HEK293 (cell line): ENCODE measurements around the gene VWA3B.

Experiments
- CTCF ChIA-PET: fragments of 350-600 bp; formaldehyde crosslinking; extraction: SDS; loops from one replicate; lab custom pipeline; 2021; ENCODE audit warnings: antibody characterized with exemption; lab: Yijun Ruan, JAX
- POLR2A ChIA-PET: fragments of 300-600 bp; formaldehyde crosslinking; extraction: SDS; loops from one replicate; lab custom pipeline; 2020; ENCODE audit warnings: antibody characterized with exemption, inconsistent platforms; lab: Yijun Ruan, JAX
- H3K27ac ChIP-seq: fragments of 200-500 bp; sonication (Bioruptor generic); 2 replicates; pipeline ENCODE4 v1.5.1; 2014; ENCODE audit warnings: low read depth, low read length, control low read depth, inconsistent platforms; ENCODE audit errors: extremely low read depth
- H3K36me3 ChIP-seq, 2 experiments: fragments of 200-500 bp in 1 of 2; sonication (Bioruptor generic) in 1 of 2; 1 replicate in 1 of 2; 2 replicates in 1 of 2; pipeline ENCODE4 v1.5.1; 2014 to 2017; ENCODE audit warnings: inconsistent platforms in 2 of 2, low read length in 2 of 2; ENCODE audit not compliant: control insufficient read depth in 2 of 2, insufficient read depth in 1 of 2
- H3K4me1 ChIP-seq: fragments of 200-500 bp; sonication (Bioruptor generic); 2 replicates; pipeline ENCODE4 v1.5.1; 2014; ENCODE audit warnings: mild to moderate bottlenecking, low read length, inconsistent platforms; ENCODE audit not compliant: control insufficient read depth, insufficient read depth
- H3K4me3 ChIP-seq: 2 replicates; pipeline ENCODE4 v1.5.1; 2011; ENCODE audit warnings: low read depth, mild to moderate bottlenecking, control low read depth, low read length, moderate library complexity
- H3K9me3 ChIP-seq: fragments of 200-500 bp; sonication (Bioruptor generic); 2 replicates; pipeline ENCODE4 v1.5.1; 2014; ENCODE audit warnings: low read depth, low read length, inconsistent platforms; ENCODE audit not compliant: control insufficient read depth, insufficient read depth
- BCL11A ChIP-seq: fragments of 450-650 bp; formaldehyde crosslinking; IDR thresholded peaks from 2 replicates; pipeline ENCODE4 v1.5.1; 2016; ENCODE audit warnings: low read depth, missing biosample characterization, missing genetic modification characterization
- GFI1B ChIP-seq: fragments of 450-650 bp; formaldehyde crosslinking; IDR thresholded peaks from 2 replicates; pipeline ENCODE4 v1.5.1; 2016; ENCODE audit warnings: missing biosample characterization, missing genetic modification characterization
- HOXD13 ChIP-seq: sonication (generic); formaldehyde crosslinking; IDR thresholded peaks from 2 replicates; pipeline ENCODE4 v1.8.0; 2022; ENCODE audit warnings: missing genetic modification reagents, borderline replicate concordance
- KLF8 ChIP-seq: fragments of 450-650 bp; formaldehyde crosslinking; IDR thresholded peaks from 2 replicates; pipeline ENCODE4 v1.5.1; 2016; ENCODE audit warnings: missing biosample characterization, missing genetic modification characterization
- KLF9 ChIP-seq: fragments of 450-650 bp; formaldehyde crosslinking; IDR thresholded peaks from 2 replicates; pipeline ENCODE4 v1.5.1; 2016; ENCODE audit warnings: missing biosample characterization, missing genetic modification characterization, low read depth
- MEIS1 ChIP-seq: sonication (generic); formaldehyde crosslinking; IDR thresholded peaks from 2 replicates; pipeline ENCODE4 v1.8.1; 2022; ENCODE audit warnings: missing genetic modification reagents, mild to moderate bottlenecking, borderline replicate concordance
- PRDM1 ChIP-seq: fragments of 450-650 bp; formaldehyde crosslinking; IDR thresholded peaks from 2 replicates; pipeline ENCODE4; 2016; ENCODE audit warnings: missing biosample characterization, missing genetic modification characterization
- PRDM10 ChIP-seq: fragments of 450-650 bp; formaldehyde crosslinking; IDR thresholded peaks from 2 replicates; pipeline ENCODE4 v1.5.1; 2016; ENCODE audit warnings: missing biosample characterization, missing genetic modification characterization
- ZBTB21 ChIP-seq: fragments of 450-650 bp; formaldehyde crosslinking; IDR thresholded peaks from 2 replicates; pipeline ENCODE4 v1.5.1; 2017; ENCODE audit warnings: missing biosample characterization, missing genetic modification characterization
- ZBTB48 ChIP-seq: fragments of 450-650 bp; formaldehyde crosslinking; IDR thresholded peaks from 2 replicates; pipeline ENCODE4 v1.5.1; 2016; ENCODE audit warnings: missing biosample characterization, missing genetic modification characterization
- ZFHX2 ChIP-seq: fragments of 450-650 bp; formaldehyde crosslinking; conservative IDR thresholded peaks from 2 replicates; pipeline ENCODE4 v1.5.1; 2016; ENCODE audit warnings: missing biosample characterization, missing genetic modification characterization
- ZFP41 ChIP-seq: fragments of 450-650 bp; formaldehyde crosslinking; IDR thresholded peaks from 2 replicates; pipeline ENCODE4 v1.5.1; 2016; ENCODE audit warnings: missing biosample characterization, missing genetic modification characterization, borderline replicate concordance
- ZNF146 ChIP-seq: fragments of 450-650 bp; formaldehyde crosslinking; IDR thresholded peaks from 2 replicates; pipeline ENCODE4 v1.5.1; 2016; ENCODE audit warnings: missing biosample characterization, missing genetic modification characterization
- ZNF148 ChIP-seq: fragments of 450-650 bp; formaldehyde crosslinking; IDR thresholded peaks from 2 replicates; pipeline ENCODE4 v1.5.0; 2017; ENCODE audit warnings: missing biosample characterization, missing genetic modification characterization, borderline replicate concordance
- ZNF174 ChIP-seq: fragments of 450-650 bp; formaldehyde crosslinking; IDR thresholded peaks from 2 replicates; pipeline ENCODE4 v1.5.0; 2017; ENCODE audit warnings: missing biosample characterization, mild to moderate bottlenecking, missing genetic modification characterization
- ZNF362 ChIP-seq: fragments of 450-650 bp; formaldehyde crosslinking; IDR thresholded peaks from 2 replicates; pipeline ENCODE4 v1.5.1; 2016; ENCODE audit warnings: missing biosample characterization, missing genetic modification characterization
- ZNF398 ChIP-seq: fragments of 450-650 bp; formaldehyde crosslinking; IDR thresholded peaks from 2 replicates; pipeline ENCODE4 v1.5.1; 2017; ENCODE audit warnings: missing biosample characterization, missing genetic modification characterization
- ZNF426 ChIP-seq: fragments of 450-650 bp; formaldehyde crosslinking; IDR thresholded peaks from 2 replicates; pipeline ENCODE4 v1.5.1; 2017; ENCODE audit warnings: missing biosample characterization, missing genetic modification characterization, mild to moderate bottlenecking, inconsistent platforms, moderate library complexity
- ZNF449 ChIP-seq: fragments of 450-650 bp; formaldehyde crosslinking; IDR thresholded peaks from 2 replicates; pipeline ENCODE4 v1.5.1; 2017; ENCODE audit warnings: missing biosample characterization, mild to moderate bottlenecking, missing genetic modification characterization, moderate library complexity
- ZNF48 ChIP-seq: fragments of 450-650 bp; formaldehyde crosslinking; IDR thresholded peaks from 2 replicates; pipeline ENCODE4 v1.5.1; 2016; ENCODE audit warnings: missing biosample characterization, missing genetic modification characterization
- ZNF514 ChIP-seq: fragments of 450-650 bp; formaldehyde crosslinking; IDR thresholded peaks from 2 replicates; pipeline ENCODE4 v1.5.1; 2016; ENCODE audit warnings: missing biosample characterization, missing genetic modification characterization
- ZNF600 ChIP-seq: fragments of 450-650 bp; formaldehyde crosslinking; IDR thresholded peaks from 2 replicates; pipeline ENCODE4 v1.5.1; 2016; ENCODE audit warnings: missing biosample characterization, missing genetic modification characterization
- ZXDB ChIP-seq: fragments of 450-650 bp; formaldehyde crosslinking; IDR thresholded peaks from 2 replicates; pipeline ENCODE4 v1.5.1; 2016; ENCODE audit warnings: missing biosample characterization, missing genetic modification characterization

The VWA3B gene

GRCh38 chr2:98181346-98181745, 94.4 kb downstream of the VWA3B start:
- H3K4me1 ChIP-seq, result no peaks in the 10 kb centered on the region
- H3K4me3 ChIP-seq, result no peak overlapping the region
- H3K36me3 ChIP-seq, result no peaks in the 10 kb centered on the region
- no peaks in the 10 kb centered on the region for H3K9me3 ChIP-seq
- TF ChIP-seq ZNF398 (tag by site-specific recombination) (no peak), BCL11A (no peak), ZNF362 (tag by site-specific recombination) (no peak)
- TF ChIP-seq, all 188 proteins: peak for 0
- ChIA-PET POLR2A (no interaction called here), CTCF (no interaction called here)
- no peak overlapping the region for H3K27ac ChIP-seq

GRCh38 chr2:98185801-98186200, 98.8 kb downstream of the VWA3B start:
- no peaks in the 10 kb centered on the region for H3K4me1 ChIP-seq
- ChIA-PET CTCF (no interaction called here), POLR2A (no interaction called here)
- H3K4me3 ChIP-seq, result no peak overlapping the region
- TF ChIP-seq KLF8 (tag by site-specific recombination) (no peak), ZFHX2 (tag by site-specific recombination) (no peak), MEIS1 (CRISPR knock-in tag) (no peak), ZXDB (tag by site-specific recombination) (no peak), ZNF174 (no peak), ZNF426 (tag by site-specific recombination) (no peak), KLF9 (tag by site-specific recombination) (no peak), PRDM10 (tag by site-specific recombination) (no peak), ZBTB21 (tag by site-specific recombination) (no peak), GFI1B (tag by site-specific recombination) (no peak), ZNF600 (tag by site-specific recombination) (no peak), ZFP41 (tag by site-specific recombination) (no peak), ZNF148 (tag by site-specific recombination) (no peak), ZBTB48 (tag by site-specific recombination) (no peak), PRDM1 (tag by site-specific recombination) (no peak), ZNF48 (no peak), ZNF514 (tag by site-specific recombination) (no peak), HOXD13 (CRISPR knock-in tag) (no peak), ZNF449 (tag by site-specific recombination) (no peak), ZNF146 (no peak)
- H3K36me3 ChIP-seq, result no peaks in the 10 kb centered on the region
- no peak overlapping the region for H3K27ac ChIP-seq
- no peaks in the 10 kb centered on the region for H3K9me3 ChIP-seq
